ENCODE results near the gene ADSS2. TPM values are rescaled to one million over a fixed set of nuclear protein-coding genes. Genes with fewer than 3 reads are reported as not detected.

ADSS2 gene
- total and polyA plus RNA-seq, 7 donors, result 23.8 to 42.0 (median 30.0) TPM

DNA sequence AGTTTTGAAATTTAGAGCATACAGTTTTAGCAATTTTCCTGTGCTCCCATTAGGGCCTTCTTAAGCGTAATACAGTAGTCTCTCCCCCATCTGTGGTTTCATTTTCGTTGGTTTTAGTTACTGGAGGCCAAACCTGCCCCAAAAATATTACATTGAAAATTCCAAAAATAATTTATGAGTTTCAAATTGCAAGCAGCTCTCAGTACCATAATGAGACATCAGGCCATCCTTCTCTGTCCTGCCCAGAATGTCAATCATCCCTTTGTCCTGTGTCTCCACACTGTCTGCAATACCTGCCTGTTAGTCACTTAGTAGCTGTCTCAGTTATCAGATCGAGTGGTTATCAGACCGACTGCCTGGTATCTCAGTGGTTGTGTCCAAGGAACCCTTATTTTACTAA, 45.4 kb downstream of the ADSS2 start:
- Histone ChIP-seq H3K27ac (no peak overlapping the region), H3K4me3 (no peak overlapping the region), H3K27me3 (no peaks in the 10 kb centered on the region), H3K4me1 (no peaks in the 10 kb centered on the region), H3K36me3 (peaks cover 7 to 83% (median 13%) of the 10 kb centered on the region in 4 donors), H3K9me3 (peaks cover 0 to 5% (median 0%) of the 10 kb centered on the region in 4 donors)
- WGBS, 2 donors, result 89% methylated on average over 4 of the region's 4 CpGs
- intact Hi-C loops (cut with DNase I), result no loop called here
- TF ChIP-seq POLR2AphosphoS5 (IDR thresholded peaks at IDR 0.05), result no peak
- TF ChIP-seq, protein P1, sequence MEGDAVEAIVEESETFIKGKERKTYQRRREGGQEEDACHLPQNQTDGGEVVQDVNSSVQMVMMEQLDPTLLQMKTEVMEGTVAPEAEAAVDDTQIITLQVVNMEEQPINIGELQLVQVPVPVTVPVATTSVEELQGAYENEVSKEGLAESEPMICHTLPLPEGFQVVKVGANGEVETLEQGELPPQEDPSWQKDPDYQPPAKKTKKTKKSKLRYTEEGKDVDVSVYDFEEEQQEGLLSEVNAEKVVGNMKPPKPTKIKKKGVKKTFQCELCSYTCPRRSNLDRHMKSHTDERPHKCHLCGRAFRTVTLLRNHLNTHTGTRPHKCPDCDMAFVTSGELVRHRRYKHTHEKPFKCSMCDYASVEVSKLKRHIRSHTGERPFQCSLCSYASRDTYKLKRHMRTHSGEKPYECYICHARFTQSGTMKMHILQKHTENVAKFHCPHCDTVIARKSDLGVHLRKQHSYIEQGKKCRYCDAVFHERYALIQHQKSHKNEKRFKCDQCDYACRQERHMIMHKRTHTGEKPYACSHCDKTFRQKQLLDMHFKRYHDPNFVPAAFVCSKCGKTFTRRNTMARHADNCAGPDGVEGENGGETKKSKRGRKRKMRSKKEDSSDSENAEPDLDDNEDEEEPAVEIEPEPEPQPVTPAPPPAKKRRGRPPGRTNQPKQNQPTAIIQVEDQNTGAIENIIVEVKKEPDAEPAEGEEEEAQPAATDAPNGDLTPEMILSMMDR (IDR thresholded peaks at IDR 0.05), result no peak
- no peak for TF ChIP-seq POLR2A (IDR thresholded peaks at IDR 0.05)
- TF ChIP-seq EP300 (IDR thresholded peaks at IDR 0.05), result no peak
- DNase-seq, result no peak

DNA sequence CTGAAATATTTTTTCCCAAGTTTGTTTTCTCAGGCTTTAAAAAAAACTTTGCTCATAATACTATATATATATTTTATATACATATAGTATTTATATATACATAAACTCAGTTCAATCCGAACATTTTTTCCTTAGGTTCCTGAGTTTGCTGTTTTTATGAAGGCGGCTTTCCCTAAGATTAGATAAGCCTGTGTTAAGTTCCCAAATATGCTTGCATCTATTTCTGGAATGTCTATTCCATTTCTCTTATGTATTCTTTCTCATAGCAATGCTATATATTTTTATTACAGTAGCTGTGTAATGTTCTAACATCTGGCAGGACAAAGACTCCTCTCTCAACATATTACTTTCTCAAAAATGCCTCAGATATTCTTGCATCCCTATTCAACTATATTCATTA, 45.9 kb downstream of the ADSS2 start:
- intact Hi-C loops (cut with DNase I), result no loop called here
- H3K4me1 ChIP-seq, result no peaks in the 10 kb centered on the region
- H3K36me3 ChIP-seq, result peaks cover 2 to 78% (median 13%) of the 10 kb centered on the region in 4 donors
- 92 to 98% methylated on average over 2 of the region's 2 CpGs for WGBS, 2 donors
- no peak for DNase-seq
- H3K4me3 ChIP-seq, result no peak overlapping the region
- no peaks in the 10 kb centered on the region for H3K27me3 ChIP-seq
- H3K27ac ChIP-seq, result no peak overlapping the region
- TF ChIP-seq EP300 (IDR thresholded peaks at IDR 0.05), result no peak
- H3K9me3 ChIP-seq, result peaks cover 0 to 10% (median 0%) of the 10 kb centered on the region in 4 donors

DNA sequence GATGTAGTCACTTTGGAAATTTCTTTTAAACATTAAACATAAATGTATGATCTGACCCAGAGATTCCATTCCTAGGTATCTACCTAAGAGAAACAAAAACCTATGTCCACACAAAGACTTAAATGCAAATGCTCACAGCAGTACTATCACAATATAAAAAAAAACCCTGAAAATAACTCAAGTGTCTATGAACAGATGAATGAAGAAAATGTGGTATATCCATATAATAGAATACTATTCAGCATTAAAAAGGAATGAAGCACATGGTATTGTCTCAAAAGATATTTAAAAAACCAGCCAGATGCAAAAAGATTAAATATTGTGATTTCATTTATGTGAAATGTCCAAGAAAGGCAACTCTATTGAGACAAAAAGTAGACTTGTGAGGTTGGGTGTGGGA, 48.3 kb downstream of the ADSS2 start:
- intact Hi-C loops (cut with DNase I), result no loop called here
- Histone ChIP-seq H3K4me3 (no peak overlapping the region), H3K9me3 (peaks cover 0 to 10% (median 0%) of the 10 kb centered on the region in 4 donors), H3K36me3 (peaks cover 0 to 54% (median 12%) of the 10 kb centered on the region in 4 donors), H3K27ac (no peak overlapping the region), H3K4me1 (no peaks in the 10 kb centered on the region), H3K27me3 (no peaks in the 10 kb centered on the region)
- TF ChIP-seq EP300 (IDR thresholded peaks at IDR 0.05) (no peak), POLR2A (IDR thresholded peaks at IDR 0.05) (no peak), POLR2AphosphoS5 (IDR thresholded peaks at IDR 0.05) (no peak)
- TF ChIP-seq, protein P1 (IDR thresholded peaks at IDR 0.05), result no peak
- DNase-seq, result no peak

DNA sequence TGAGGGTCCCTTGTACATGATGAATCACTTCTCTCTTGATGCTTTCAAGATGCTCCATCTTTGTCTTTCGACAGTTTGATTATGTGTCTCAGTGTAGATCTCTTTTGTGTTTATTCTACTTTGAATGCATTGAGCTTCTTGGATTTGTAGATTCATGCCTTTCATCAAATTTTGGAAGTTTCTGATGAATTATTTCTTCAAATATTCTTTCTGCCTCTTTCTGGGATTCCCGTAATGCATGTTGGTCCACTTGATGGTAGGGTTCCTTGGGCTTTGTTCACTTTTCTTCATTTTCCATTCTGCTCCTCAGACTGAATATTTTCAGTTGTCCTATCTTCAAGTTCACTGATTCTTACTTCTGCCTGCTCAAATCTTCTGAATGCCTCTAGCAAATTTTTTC, 50.7 kb downstream of the ADSS2 start:
- TF ChIP-seq POLR2AphosphoS5 (IDR thresholded peaks at IDR 0.05), result no peak
- TF ChIP-seq EP300 (IDR thresholded peaks at IDR 0.05), result no peak
- TF ChIP-seq, protein P1 (IDR thresholded peaks at IDR 0.05), result no peak
- no peak for TF ChIP-seq POLR2A (IDR thresholded peaks at IDR 0.05)
- WGBS, 2 donors, result 98% methylated on average over 2 of the region's 2 CpGs
- Histone ChIP-seq H3K9me3 (peaks cover 0 to 10% (median 0%) of the 10 kb centered on the region in 4 donors), H3K4me3 (no peak overlapping the region), H3K36me3 (peaks cover 0 to 32% (median 10%) of the 10 kb centered on the region in 4 donors), H3K27me3 (no peaks in the 10 kb centered on the region), H3K27ac (no peak overlapping the region), H3K4me1 (no peaks in the 10 kb centered on the region)
- intact Hi-C loops (cut with DNase I), result no loop called here
- DNase-seq, result no peak

DNA sequence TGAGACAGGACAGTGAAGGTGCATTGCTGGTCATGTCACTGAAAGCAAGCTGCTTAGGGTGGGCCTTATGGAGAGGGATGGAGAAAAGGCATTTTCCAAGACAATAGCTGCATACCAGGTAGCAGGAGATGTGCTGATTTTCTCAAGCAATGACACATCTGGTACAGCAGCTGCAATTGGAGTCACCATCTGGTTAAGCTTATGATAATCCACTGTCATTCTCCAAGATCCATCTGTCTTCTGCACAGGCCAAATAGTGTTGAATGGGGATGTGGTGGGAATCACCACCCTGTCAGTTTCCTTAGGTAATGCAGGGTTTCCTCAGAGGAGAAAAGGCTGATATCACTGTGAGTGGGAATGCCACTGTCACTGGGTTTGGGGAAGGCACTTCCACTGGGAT, 54.6 kb downstream of the ADSS2 start:
- DNase-seq, result no peak
- H3K4me1 ChIP-seq, result no peaks in the 10 kb centered on the region
- H3K27ac ChIP-seq, result no peak overlapping the region
- TF ChIP-seq EP300 (IDR thresholded peaks at IDR 0.05) (no peak), POLR2A (IDR thresholded peaks at IDR 0.05) (no peak), POLR2AphosphoS5 (IDR thresholded peaks at IDR 0.05) (no peak)
- TF ChIP-seq, protein P1 (IDR thresholded peaks at IDR 0.05), result no peak
- no peaks in the 10 kb centered on the region for H3K27me3 ChIP-seq
- H3K4me3 ChIP-seq, result no peak overlapping the region
- intact Hi-C loops (cut with DNase I), result no loop called here
- peaks cover 0 to 10% (median 5%) of the 10 kb centered on the region in 4 donors for H3K36me3 ChIP-seq
- H3K9me3 ChIP-seq, result peaks cover 0 to 10% (median 0%) of the 10 kb centered on the region in 4 donors
